Fibroblast of lung (primary cell): ENCODE results near the gene CRIP1.

Experiments
- CTCF ChIP-seq, 2 donors: IDR thresholded peaks in 1 of 2; conservative IDR thresholded peaks in 1 of 2; 1 replicate in 1 of 2; 2 replicates in 1 of 2; pipeline ENCODE4 v1.5.1; 2011 to 2012; ENCODE audit warnings: low read length in 2 of 2, control low read depth in 1 of 2, inconsistent platforms in 1 of 2, low read depth in 1 of 2, mild to moderate bottlenecking in 1 of 2
- EZH2 ChIP-seq: IDR thresholded peaks from 2 replicates; pipeline ENCODE4 v1.5.1; 2012; ENCODE audit warnings: low read length, control low read depth, mild to moderate bottlenecking; ENCODE audit errors: missing control alignments

DNA sequence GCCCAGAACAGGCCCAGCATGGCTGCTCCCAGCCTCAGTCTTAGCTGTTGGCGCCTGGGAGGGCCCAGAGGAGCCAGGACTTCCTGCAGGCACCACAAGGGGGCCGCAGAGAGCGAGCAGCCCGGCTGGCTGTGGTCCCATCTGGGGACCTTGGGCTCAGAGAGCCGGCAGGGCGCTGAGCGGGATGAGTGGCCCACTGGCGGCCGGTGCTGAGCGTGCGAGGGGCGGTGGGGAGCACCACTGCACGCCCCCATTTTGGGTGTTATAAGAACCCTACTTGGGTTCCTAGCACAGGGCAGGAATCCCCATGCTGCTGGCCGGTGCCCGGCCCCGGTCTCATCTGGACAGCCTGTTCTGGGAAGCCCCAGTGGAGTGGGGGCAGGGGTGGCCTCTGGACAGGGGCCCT is 38.0 kb upstream of the CRIP1 start:
- peak; percentile 80 to 88 for TF ChIP-seq CTCF (conservative IDR thresholded peaks at IDR 0.05 in 1 of 2, IDR thresholded peaks at IDR 0.05 in 1 of 2; ENCODE audit: low read depth in 1 of 2, low read length in 2 of 2)
- no peak for TF ChIP-seq EZH2
